HG03060 (cell line): Measurements from ENCODE around the gene KRTAP19-8.

Source experiments
- ATAC-seq: cut with Tn5 transposase; IDR thresholded peaks from one replicate; pipeline ENCODE4 v1.9.1; 2021; ENCODE audit warnings: low read depth, moderate number of reproducible peaks; ENCODE audit not compliant: unreplicated experiment

The KRTAP19-8 gene, protein sequence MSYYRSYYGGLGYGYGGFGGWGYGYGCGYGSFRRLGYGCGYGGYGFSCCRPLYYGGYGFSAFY

DNA sequence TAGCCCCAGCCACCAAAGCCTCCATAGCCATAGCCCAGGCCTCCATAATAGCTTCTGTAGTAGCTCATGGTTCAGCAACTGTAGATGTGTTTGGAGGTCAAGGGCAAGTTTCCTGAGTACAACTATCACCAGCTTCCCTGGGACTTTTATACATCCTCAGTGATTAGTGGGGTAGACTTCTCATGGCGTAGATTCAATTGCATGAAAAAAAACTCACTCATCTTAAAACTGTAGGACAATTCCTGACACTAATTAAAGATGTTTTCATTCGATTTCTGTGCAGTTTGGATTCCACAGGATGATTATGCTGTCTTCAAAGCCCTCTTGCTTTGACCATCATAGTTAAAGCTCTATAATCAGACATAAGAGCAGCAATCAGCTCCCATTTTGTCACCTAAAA is at the start of gene KRTAP19-8:
TSS of gene KRTAP19-8 (minus strand) at position 101 of the 400 bp plus-strand sequence. CDS start at position 68, 33 bp downstream.
- no peak for ATAC-seq

DNA sequence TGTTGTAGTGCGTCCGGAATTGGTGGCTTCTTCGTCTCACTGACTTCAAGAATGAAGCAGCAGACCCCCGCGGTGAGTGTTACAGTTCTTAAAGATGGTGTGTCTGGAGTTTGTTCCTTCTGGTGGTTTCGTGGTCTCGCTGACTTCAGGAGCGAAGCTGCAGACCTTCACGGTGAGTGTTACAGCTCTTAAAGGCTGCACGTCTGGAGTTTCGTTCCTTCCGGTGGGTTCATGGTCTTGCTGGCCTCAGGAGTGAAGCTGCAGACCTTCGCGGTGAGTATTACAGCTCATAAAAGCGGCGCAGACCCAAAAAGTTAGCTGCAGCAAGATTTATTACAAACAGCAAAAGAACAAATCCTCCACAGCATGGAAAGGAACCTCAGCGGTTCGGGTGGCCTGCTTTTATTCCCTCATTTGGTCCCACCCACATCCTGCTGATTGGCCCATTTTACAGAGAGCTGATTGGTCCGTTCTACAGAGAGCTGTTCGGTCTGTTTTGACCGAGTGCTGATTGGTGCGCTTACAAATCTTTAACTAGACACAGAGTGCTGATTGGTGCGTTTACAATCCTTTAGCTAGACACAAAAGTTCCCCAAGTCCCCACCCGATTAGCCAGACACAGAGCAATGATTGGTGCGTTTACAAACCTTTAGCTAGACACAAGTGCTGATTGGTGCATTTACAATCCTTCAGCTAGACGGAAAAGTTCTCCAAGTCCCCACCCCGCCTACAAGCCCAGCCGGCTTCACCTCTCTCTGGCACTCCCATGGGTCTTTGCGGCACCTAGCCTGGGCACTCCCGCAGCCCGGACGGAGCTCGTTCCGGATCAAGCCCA is 49.6 kb upstream of the KRTAP19-8 start:
- no peak for ATAC-seq

DNA sequence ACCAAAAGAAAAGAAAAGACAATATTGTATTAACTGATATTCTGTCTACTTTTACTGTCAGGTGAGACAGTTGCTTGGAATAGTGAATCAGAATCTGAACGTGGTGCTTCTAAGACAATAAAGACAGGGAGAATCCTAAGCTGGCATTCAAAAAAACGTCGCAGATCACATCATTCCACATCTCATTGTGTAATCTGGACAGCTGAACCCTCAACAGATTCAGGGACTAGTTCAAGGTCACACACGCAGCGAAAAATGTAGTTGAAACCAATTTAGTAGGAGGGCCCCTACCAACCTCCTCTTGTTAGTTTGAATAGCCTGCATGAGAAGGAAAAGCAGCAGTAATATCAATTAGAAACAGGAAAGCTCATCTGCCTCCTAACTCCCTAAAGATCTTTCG is 46.4 kb upstream of the KRTAP19-8 start:
- no peak for ATAC-seq

DNA sequence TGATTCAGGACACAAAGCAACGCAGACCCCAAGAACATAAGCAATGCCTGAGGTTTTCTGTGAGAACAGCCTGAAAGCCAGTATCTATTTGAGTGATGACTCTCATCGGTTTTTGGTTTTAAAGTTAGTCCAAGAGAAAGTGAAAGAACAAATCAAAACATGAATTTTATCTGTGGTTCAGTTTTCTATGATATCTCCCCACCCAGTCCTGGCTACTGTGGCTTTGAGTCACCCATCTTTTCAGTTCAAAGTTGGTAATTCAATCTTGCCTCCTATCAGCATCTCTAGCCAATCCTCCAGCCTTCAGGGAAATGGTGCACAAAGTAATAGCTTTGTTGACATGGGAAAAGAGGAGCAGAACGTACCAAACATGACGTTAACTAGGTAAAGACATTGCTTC is 40.5 kb upstream of the KRTAP19-8 start:
- ATAC-seq, result peak; percentile 64

DNA sequence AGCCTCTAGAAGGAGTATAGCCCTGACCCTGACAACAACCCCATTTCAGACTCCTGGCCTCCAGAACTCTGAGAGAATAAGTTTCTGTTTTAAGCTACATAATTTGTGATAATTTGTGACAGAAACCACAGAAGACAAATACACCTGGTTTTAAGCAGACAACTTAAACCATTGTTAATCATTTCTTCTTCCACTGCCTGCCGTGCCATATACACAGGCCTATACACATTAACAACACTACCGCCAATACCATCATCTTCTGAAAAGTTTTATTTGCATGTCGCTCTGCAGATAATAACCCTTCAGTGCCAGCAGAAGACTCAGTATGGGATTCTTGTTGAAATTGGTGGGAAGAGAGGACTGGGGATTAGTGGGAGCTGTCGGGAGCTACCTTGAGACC is 39.9 kb upstream of the KRTAP19-8 start:
- no peak for ATAC-seq

DNA sequence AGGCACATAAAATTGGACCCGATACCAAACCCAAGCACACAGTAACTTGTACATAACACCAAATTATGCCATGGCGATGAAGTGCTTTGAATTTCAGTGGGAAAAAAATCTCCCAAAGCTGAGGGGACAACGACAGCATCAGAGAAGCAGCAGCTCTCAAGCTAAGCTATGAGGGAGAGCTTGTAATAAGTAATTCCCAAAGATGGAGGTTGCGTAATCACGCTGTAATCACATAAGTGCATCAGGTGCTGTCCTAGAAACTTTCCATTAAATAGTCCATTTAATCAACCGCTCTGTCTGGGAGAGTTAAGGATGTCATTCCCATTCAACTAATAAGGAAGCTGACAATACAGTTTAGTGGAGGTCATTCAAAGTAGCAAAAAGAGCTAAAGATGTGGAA is 37.6 kb upstream of the KRTAP19-8 start:
- no peak for ATAC-seq

DNA sequence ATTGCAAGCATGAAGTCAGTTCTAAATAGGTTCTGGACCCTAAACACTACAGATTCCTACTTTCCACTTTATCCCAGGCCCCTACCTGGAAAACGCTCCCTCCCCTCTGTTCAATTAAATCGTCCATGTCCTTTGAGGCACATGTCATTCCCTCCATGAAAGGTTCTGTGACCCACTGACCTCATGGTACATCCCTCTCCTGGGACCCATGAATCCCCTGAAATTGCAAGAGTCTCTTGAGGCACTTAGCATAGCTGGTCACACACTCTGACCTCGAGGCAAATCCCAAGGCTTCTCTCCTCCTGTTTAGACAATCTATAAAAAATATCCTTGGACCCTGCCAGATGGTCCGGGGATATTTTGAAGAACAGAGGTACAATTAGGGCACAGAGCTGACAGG is 34.3 kb upstream of the KRTAP19-8 start:
- ATAC-seq, result no peak

DNA sequence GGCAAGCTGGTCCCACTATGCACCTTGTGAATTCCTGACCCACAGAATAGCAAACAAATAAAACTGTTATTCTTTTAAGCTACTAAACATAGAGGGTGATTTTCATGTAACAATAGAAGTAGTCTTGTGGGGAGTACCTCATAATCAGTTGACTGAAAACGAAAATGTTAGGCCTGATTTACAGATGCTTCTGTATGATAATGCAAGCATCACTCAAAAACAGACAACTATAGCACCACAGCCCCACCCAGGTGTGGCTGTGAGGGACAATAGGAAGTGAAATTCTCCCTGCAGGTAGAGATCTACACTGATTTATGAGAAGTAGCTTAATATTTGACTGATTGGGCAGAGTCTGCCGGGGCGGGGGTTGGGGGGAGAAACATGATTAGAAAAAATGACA is 26.5 kb upstream of the KRTAP19-8 start:
- no peak for ATAC-seq

DNA sequence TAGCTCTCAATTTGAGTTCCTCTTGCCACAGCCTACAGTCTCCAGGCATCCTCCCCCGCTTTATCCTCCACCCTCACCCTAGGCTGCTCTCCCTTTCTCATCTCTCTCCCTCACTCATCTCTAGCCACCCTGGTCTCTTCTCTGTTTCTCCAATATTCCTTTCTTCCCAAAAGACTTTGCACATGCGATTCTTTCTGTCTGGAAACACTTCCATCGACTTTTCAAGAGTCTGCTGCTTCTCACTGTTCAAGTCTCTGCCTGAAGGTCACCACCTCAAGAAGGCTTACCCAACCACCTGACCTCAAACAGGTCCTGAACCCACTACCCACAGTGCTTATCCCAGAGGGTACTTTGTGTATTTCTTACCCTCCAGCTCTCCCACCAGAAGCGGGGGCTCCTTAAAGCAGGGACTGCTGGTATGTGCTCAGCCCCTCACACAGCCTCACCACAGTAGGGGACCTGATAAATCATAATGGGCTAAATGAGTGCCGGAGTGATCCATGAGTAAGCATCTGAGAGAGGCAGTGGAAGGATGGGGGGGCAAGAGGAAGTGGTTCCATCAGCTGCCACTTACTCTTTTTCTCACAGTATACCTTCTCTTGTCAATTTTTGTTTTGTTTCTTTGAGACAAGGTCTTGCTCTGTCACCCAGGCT is 14.3 kb upstream of the KRTAP19-8 start:
- ATAC-seq, result no peak

DNA sequence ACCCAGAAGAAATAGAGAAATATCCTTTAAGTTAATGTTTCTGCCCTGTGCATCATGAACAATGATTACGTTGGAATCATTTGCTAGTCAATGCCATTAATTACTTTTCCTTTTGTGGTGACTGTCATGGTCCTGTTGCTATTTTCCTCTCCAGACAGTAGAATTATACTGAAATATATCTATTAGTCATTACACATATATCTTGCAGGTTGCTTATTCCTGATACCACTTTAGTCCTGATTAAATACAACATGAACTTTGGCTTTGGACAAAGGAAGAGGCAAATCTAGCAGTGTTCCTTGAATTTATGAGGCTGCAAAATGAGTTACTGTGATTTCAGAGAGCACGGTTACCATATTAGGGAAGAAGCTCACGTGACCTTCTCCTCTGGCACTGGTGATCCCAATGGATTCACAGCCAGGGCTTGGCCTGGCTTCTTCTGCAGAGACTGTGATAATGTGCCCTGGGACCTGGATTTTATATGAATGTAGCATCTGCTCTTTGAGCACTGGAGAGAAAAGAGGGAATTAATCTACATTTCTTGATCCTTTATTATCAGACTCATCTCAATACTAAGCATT is 12.4 kb upstream of the KRTAP19-8 start:
- ATAC-seq, result no peak

DNA sequence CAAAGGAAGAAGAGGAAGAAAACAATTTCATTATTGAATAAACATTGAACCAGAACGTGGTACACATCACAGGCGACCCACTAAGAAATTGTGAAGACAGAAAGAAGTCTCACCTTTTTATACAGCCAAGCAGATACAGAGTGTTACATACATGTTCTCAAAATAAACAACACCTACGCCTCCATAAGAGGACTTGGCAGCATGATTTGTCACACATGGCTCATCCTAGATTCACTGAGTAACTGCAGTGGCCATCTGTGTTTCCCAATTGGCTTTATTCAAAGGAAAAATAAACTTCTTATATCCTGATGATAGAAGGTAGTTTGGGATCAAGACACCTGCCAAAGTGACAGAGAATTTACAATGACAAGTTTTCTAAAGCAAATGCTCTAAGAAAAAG is 7.6 kb upstream of the KRTAP19-8 start:
- no peak for ATAC-seq

DNA sequence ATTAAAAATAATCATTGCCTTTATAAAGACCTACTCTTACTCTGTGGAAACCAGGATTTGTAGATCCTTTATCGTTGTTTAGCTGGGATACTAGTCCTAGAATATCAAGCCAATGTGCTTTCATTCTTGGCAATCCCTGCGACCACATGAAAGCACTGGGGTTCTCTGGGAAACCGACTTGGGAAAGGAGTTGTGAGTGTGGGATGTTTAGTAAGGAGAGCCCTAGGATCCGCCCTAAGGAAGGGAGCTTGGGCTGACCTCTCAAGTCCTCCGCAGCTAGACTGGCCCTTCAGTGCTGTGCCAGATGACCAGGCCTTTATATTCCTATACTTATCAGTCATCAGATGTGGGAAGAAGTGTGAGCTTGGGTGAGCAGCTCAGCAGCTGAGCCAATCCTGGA is 5.2 kb upstream of the KRTAP19-8 start:
- no peak for ATAC-seq

DNA sequence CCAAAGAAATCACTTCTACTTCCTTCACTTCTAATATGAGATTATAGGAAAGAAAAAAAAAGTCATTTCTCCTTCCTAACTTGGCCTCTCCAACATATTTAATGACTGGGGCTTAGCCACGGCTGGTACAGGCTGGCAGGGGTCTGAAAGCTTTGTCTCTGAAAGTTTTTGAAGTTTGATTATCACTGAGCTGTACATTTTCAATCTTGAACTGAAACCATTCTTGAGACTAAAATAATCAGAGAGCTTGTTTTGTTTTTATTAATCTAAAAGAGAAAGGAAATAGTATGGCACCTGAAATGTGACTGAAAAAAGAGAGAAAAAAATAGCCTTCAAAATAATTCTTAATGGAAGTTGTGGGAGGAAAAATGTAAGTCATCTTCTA is 3.8 kb upstream of the KRTAP19-8 start:
- ATAC-seq, result no peak

DNA sequence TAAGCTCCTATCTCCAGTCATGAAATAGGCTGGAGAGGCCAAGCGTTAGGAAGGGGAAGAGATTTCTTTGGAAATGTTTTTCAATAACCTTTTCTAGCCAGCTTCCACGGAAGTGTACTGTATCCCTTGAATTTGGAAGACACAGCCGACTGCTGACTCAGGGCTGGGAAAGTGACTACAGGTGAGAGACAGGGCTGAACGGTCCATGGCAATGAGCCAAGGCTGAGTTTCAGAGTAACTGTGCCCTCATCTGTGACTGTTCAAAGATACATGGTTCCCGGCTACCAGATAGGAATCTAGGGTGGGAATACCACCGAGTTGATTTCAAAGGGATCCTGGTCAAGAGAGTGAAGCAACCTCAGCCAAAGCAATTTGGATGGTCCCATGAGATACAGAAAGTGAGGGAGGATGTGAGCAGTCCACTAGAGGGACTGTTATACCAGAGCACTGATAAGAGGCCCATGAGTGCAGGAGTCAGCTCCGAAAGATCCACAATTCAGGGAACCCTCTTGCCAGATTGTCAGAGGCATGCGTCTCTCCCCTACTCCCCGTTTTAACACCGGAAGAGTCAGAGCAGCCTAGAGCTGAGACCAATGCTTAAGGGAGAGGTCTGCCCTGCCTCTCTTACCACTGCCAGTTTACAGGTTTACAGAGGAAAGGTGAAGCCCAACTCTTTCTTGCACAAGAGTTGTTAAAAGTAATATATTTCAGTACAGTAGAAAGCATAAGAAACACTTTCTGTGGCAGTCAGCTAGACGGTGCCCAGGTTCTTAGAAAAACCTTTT is 3.2 kb upstream of the KRTAP19-8 start:
- ATAC-seq, result no peak

DNA sequence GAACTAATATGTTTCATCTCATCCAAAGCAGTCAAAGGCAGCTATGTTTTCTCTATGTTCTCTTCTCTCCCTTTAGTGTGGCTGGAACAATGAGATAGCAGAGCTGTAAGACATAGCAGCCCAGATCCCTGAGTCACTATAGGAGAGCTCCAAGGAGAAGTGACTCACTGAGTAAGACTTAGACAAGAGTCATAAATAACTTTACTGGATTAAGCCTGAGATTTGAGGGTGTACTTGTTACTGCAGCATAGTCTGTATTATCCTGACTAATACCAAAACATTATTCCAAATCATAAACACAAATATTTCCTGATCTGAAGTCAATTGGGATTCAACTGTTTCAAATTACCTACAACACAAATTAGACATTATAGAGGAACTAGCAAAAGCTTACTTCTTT is 3.9 kb downstream of the KRTAP19-8 start:
- no peak for ATAC-seq

DNA sequence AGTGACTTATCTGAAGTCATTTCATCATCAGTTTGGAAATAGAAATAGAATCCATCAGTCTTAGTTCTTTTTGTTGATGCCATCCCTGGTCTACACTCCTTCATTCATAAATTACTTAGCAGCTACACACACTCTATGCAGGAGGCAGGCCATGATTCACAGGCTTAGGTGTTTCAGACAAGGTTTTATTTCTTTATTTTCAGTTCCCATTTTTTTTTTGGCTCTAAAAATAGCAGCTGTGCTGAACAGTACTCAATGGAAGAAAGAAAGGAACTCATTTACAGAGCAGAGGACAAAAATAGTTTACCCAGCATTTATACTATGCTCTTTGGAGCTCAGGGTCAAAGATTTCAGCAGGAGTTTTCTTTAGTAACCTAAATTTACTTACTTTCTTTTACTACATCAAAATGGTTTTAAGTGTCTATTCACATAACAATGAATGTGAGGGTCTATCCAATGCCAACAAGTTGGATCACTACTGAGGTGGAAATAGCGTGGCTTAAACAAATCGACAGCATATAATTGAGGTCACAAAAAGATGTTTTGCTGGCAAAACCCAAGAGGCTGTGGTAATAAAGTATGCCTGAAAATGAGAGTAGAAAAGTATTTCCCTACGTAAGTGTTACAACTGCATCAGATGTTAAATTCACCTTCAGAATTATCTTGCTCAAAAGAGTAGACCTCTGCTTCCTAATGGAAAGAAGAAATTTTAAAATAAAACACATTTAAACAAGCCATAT is 7.7 kb downstream of the KRTAP19-8 start:
- peak; percentile 89 for ATAC-seq

DNA sequence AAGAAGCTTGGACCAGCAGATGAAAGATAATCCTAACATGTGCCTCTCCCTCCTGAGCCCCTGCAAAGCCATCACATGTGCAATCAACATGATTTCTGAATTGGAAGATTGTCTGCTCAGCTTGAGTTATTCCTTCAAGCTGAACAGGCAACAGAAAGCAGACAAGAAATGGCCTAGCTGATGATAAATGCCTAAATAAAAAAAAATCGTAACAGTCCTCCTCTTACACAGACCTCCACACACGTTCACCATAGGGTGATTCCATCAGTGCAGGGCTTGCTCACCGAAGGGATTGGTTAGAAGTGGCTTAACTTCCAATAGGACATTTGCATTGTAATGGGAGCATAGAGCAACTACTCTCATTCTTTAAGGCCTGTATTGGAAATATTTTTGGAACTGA is 14.6 kb downstream of the KRTAP19-8 start:
- no peak for ATAC-seq

DNA sequence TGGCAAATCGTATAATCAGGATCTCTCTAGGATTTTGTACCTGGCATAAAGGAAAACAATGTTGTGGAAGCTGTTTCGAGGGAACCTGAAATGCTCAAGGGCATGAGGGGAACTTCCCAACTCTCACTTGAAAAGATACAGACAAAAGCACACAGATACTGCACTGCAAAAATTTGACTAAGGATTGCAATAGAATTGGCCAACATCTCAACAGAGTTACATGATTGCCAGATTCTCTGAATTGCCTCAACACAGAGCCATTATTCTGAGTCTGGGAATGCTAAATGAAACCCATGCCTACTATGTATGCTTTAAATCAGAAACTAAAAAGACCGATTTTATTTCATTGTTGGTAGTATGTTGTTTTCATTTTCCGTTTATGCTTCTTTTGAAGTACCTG is 16.0 kb downstream of the KRTAP19-8 start:
- no peak for ATAC-seq

DNA sequence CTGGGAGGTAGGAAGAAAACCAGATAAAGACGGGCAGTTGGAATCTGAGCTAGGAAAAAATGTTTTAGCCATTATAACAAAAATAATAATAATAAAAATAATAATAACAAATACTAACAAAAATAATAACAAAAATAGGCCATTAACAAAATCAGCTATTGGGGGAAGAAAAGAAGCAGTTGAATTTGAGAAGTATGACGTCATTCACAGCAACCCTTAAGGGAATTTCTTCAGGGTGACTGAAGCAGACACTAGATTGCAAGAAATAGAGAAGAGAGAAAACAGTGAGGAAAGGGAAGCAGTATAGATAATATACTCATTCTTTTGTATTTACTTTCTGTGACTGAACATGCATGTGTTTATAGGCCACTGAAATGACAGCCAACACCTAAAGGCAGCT is 20.0 kb downstream of the KRTAP19-8 start:
- no peak for ATAC-seq

DNA sequence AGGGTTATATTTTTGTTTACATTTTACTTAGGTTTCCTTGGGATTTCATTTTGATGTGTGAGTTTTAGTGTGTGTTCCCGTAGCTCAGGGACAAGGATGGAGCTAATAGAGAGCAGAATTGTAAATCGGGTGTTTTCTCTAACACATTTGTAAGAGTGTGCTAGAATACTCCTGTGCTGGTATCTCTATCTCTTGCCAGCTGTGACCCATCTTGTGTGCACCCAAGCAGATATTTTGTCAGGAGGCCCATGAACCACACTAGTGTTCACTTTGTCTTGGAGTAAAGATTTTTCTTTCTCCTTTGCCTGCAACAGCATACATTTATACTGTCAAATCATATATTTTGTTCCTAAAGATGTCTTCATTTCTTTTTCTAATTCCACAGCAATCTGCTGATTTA is 23.4 kb downstream of the KRTAP19-8 start:
- no peak for ATAC-seq
